Calu3 (cell line): ENCODE results near the gene CCDC93. TPM values are rescaled to one million over a fixed set of nuclear protein-coding genes. Genes with fewer than 3 reads are reported as not detected.

Experiments
- Bru-seq: library from RNA; stranded (reverse); fragments of 400-500 nt; gene quantifications from one replicate; lab custom pipeline; 2021; lab: Mats Ljungman, UMichigan
- BruChase-seq, 2 experiments: library from RNA; stranded (reverse); fragments of 400-500 nt; gene quantifications; one replicate each; lab custom pipeline; 2021; lab: Mats Ljungman, UMichigan
- BruUV-seq: library from RNA; stranded (reverse); fragments of 400-500 nt; replicated peaks from 2 replicates; lab custom pipeline; 2021; lab: Mats Ljungman, UMichigan
- CTCF ChIA-PET: fragments of 300-600 bp; sonication (Branson Sonifier 250); formaldehyde crosslinking; loops from one replicate; lab custom pipeline; 2022; ENCODE audit warnings: antibody characterized with exemption; lab: Charles Lee
- DNase-seq: peaks from one replicate; pipeline ENCODE4 v3.0.0; 2022
- H3K27ac Mint-ChIP-seq: one replicate; pipeline ENCODE4 v1.8.0; 2022; ENCODE audit warnings: mixed read lengths; ENCODE audit not compliant: unreplicated experiment
- H3K27me3 Mint-ChIP-seq: one replicate; pipeline ENCODE4 v1.8.0; 2022; ENCODE audit warnings: mixed read lengths; ENCODE audit not compliant: unreplicated experiment
- H3K36me3 Mint-ChIP-seq: one replicate; pipeline ENCODE4 v1.8.0; 2022; ENCODE audit warnings: mild to moderate bottlenecking, moderate library complexity, mixed read lengths; ENCODE audit not compliant: insufficient read depth, unreplicated experiment
- H3K4me1 Mint-ChIP-seq: one replicate; pipeline ENCODE4 v1.8.0; 2022; ENCODE audit warnings: mild to moderate bottlenecking, low read depth, mixed read lengths; ENCODE audit not compliant: unreplicated experiment
- H3K4me3 Mint-ChIP-seq: one replicate; pipeline ENCODE4 v1.8.0; 2022; ENCODE audit warnings: mild to moderate bottlenecking, low read depth, moderate library complexity, mixed read lengths; ENCODE audit not compliant: unreplicated experiment
- H3K9me3 Mint-ChIP-seq: one replicate; pipeline ENCODE4 v1.8.0; 2022; ENCODE audit warnings: low read depth, mixed read lengths; ENCODE audit not compliant: unreplicated experiment
- CTCF ChIP-seq: fragments of 200-600 bp; IDR thresholded peaks from one replicate; pipeline ENCODE4 v1.8.0; 2022; ENCODE audit warnings: antibody characterized with exemption; ENCODE audit not compliant: unreplicated experiment
- intact Hi-C: fragments of 100-400 bp; cut with micrococcal nuclease; formaldehyde crosslinking; loops from one replicate; pipeline ENCODE4 v1.10.0; 2022; ENCODE audit not compliant: unreplicated experiment
- long read RNA-seq: library from polyadenylated mRNA; stranded (forward); transcript quantifications from one replicate; pipeline ENCODE4 v2.0.0, GENCODE V29; 2022
- total RNA-seq: library from RNA; stranded (reverse); gene quantifications from 2 replicates; pipeline ENCODE4 v1.2.3, GENCODE V29; 2022

CCDC93 gene
- total RNA-seq = 49.8 and 57.3 TPM in 2 replicates
- Bru-seq, nascent RNA = percentile 90 among the genes with signal in this experiment
- percentile 81 among the genes with signal in this experiment for BruChase-seq, experiment 1, labeled RNA remaining after a 6-hour chase
- percentile 87 among the genes with signal in this experiment for BruChase-seq, experiment 2, labeled RNA remaining after a 2-hour chase
- long read RNA-seq, full-length matches to known transcripts = 8 of 34 reads
- long read RNA-seq, partial matches to known transcripts = 4 of 34 reads
- long read RNA-seq, other reads (novel, unspliced or antisense) = 22 of 34 reads

GRCh38 chr2:118013724-118014491 is at the start of gene CCDC93:
TSS of gene CCDC93 (minus strand) at chr2:118014070. CDS start at chr2:118013995, 75 bp downstream.
- intact Hi-C loops = no loop called here
- H3K27me3 Mint-ChIP-seq = no peaks in the 10 kb centered on the region
- CTCF ChIA-PET = interaction anchor here (1.0 to 2.0 kb wide), 3 partner anchors 9 to 65 kb away, joined by 3 to 13 read pairs (median 5); no protein-coding TSS in a partner anchor
- TF ChIP-seq CTCF = no peak
- peak; percentile 90 for DNase-seq
- H3K4me1 Mint-ChIP-seq = peaks cover 43% of the 10 kb centered on the region
- no peaks in the 10 kb centered on the region for H3K9me3 Mint-ChIP-seq
- no peak within 1 kb of the TSS for H3K27ac Mint-ChIP-seq
- no TSS peak for BruUV-seq
- peaks cover 24% of the 10 kb centered on the region for H3K36me3 Mint-ChIP-seq
- H3K4me3 Mint-ChIP-seq = peak within 1 kb of the TSS; percentile 90

- H3K4me1 Mint-ChIP-seq = peaks cover 50% of the 10 kb centered on the region
- no TSS peak for BruUV-seq
These were observed 48.8 kb upstream of the CCDC93 start for GRCh38 chr2:118062669-118063068.

GRCh38 chr2:118062048-118062447 is 48.2 kb upstream of the CCDC93 start:
- no peak overlapping the region for H3K27ac Mint-ChIP-seq
- no peak overlapping the region for H3K4me3 Mint-ChIP-seq
- H3K4me1 Mint-ChIP-seq = peaks cover 50% of the 10 kb centered on the region
- no peaks in the 10 kb centered on the region for H3K27me3 Mint-ChIP-seq
- intact Hi-C loops = no loop called here
- no peak for TF ChIP-seq CTCF
- CTCF ChIA-PET = interaction anchor here (1.0 to 2.5 kb wide), 2 partner anchors 14 to 23 kb away, joined by 6 to 7 read pairs; no protein-coding TSS in a partner anchor
- H3K9me3 Mint-ChIP-seq = no peaks in the 10 kb centered on the region
- no peaks in the 10 kb centered on the region for H3K36me3 Mint-ChIP-seq
- no peak for DNase-seq
- no TSS peak for BruUV-seq

More at GRCh38 chr2:118062669-118063068, 48.8 kb upstream of the CCDC93 start:
- DNase-seq = no peak
- CTCF ChIA-PET = interaction anchor here (1.0 to 2.5 kb wide), 2 partner anchors 15 to 23 kb away, joined by 6 to 7 read pairs; no protein-coding TSS in a partner anchor
- no peak overlapping the region for H3K27ac Mint-ChIP-seq
- H3K9me3 Mint-ChIP-seq = no peaks in the 10 kb centered on the region
- intact Hi-C loops = no loop called here
- H3K27me3 Mint-ChIP-seq = no peaks in the 10 kb centered on the region
- no peaks in the 10 kb centered on the region for H3K36me3 Mint-ChIP-seq
- H3K4me3 Mint-ChIP-seq = no peak overlapping the region
- no peak for TF ChIP-seq CTCF

GRCh38 chr2:118061135-118061955 is 47.5 kb upstream of the CCDC93 start:
- BruUV-seq = no TSS peak
- TF ChIP-seq CTCF = peak; percentile 42
- intact Hi-C loops = loop anchor here (1.0 kb wide), 2 partner anchors 15 to 29 kb away; no protein-coding TSS in a partner anchor
- Mint-ChIP-seq H3K27me3 (no peaks in the 10 kb centered on the region), H3K4me1 (peaks cover 48% of the 10 kb centered on the region), H3K27ac (no peak overlapping the region), H3K36me3 (no peaks in the 10 kb centered on the region), H3K9me3 (no peaks in the 10 kb centered on the region), H3K4me3 (no peak overlapping the region)
- CTCF ChIA-PET = interaction anchor here (0.5 to 2.5 kb wide), 5 partner anchors 15 to 488 kb away, joined by 3 to 7 read pairs (median 5); no protein-coding TSS in a partner anchor
- DNase-seq = peak; percentile 52
